ENCODE results near the gene MEGF11.

Gene MEGF11

GRCh38 chr15:66195621-66196230 is 57.8 kb downstream of the MEGF11 start:
- no peak overlapping the region for H3K4me3 Mint-ChIP-seq
- TF ChIP-seq CTCF (IDR thresholded peaks at IDR 0.05; ENCODE audit: unreplicated experiment in 3 of 3), result no peak
- H3K9me3 Mint-ChIP-seq, result no peaks in the 10 kb centered on the region
- H3K27me3 Mint-ChIP-seq (ENCODE audit: low read depth), result peaks cover 19% of the 10 kb centered on the region
- H3K36me3 Mint-ChIP-seq (ENCODE audit: low read depth), result no peaks in the 10 kb centered on the region
- peaks cover 4% of the 10 kb centered on the region for H3K4me1 Mint-ChIP-seq
- H3K27ac Mint-ChIP-seq, result no peak overlapping the region

GRCh38 chr15:66193066-66193465 is 60.5 kb downstream of the MEGF11 start:
- H3K9me3 Mint-ChIP-seq, result no peaks in the 10 kb centered on the region
- no peaks in the 10 kb centered on the region for H3K36me3 Mint-ChIP-seq (ENCODE audit: low read depth)
- H3K27me3 Mint-ChIP-seq (ENCODE audit: low read depth), result peaks cover 28% of the 10 kb centered on the region
- no peak for TF ChIP-seq CTCF (IDR thresholded peaks at IDR 0.05; ENCODE audit: unreplicated experiment in 3 of 3)
- H3K4me3 Mint-ChIP-seq, result no peak overlapping the region
- H3K4me1 Mint-ChIP-seq, result peaks cover 9% of the 10 kb centered on the region
- H3K27ac Mint-ChIP-seq, result no peak overlapping the region

GRCh38 chr15:66190746-66191145 is 62.8 kb downstream of the MEGF11 start:
- Mint-ChIP-seq H3K9me3 (no peaks in the 10 kb centered on the region), H3K27me3 (ENCODE audit: low read depth) (peaks cover 36% of the 10 kb centered on the region), H3K4me1 (peaks cover 9% of the 10 kb centered on the region), H3K27ac (no peak overlapping the region), H3K4me3 (no peak overlapping the region), H3K36me3 (ENCODE audit: low read depth) (no peaks in the 10 kb centered on the region)
- no peak for TF ChIP-seq CTCF (IDR thresholded peaks at IDR 0.05; ENCODE audit: unreplicated experiment in 3 of 3)

GRCh38 chr15:66189291-66189690 is 64.3 kb downstream of the MEGF11 start:
- no peak for TF ChIP-seq CTCF (IDR thresholded peaks at IDR 0.05; ENCODE audit: unreplicated experiment in 3 of 3)
- peaks cover 43% of the 10 kb centered on the region for H3K27me3 Mint-ChIP-seq (ENCODE audit: low read depth)
- H3K9me3 Mint-ChIP-seq, result no peaks in the 10 kb centered on the region
- no peaks in the 10 kb centered on the region for H3K36me3 Mint-ChIP-seq (ENCODE audit: low read depth)
- no peak overlapping the region for H3K4me3 Mint-ChIP-seq
- peaks cover 9% of the 10 kb centered on the region for H3K4me1 Mint-ChIP-seq
- H3K27ac Mint-ChIP-seq, result no peak overlapping the region

- no peaks in the 10 kb centered on the region for H3K36me3 Mint-ChIP-seq (ENCODE audit: low read depth)
- TF ChIP-seq CTCF (IDR thresholded peaks at IDR 0.05; ENCODE audit: unreplicated experiment in 3 of 3), result no peak
Measured at GRCh38 chr15:66188464-66188863, 65.1 kb downstream of the MEGF11 start.

GRCh38 chr15:66187271-66187670 is 66.3 kb downstream of the MEGF11 start:
- TF ChIP-seq CTCF (IDR thresholded peaks at IDR 0.05; ENCODE audit: unreplicated experiment in 3 of 3), result no peak
- no peak overlapping the region for H3K4me3 Mint-ChIP-seq

More at GRCh38 chr15:66188464-66188863, 65.1 kb downstream of the MEGF11 start:
- no peak overlapping the region for H3K27ac Mint-ChIP-seq
- H3K4me1 Mint-ChIP-seq, result peaks cover 9% of the 10 kb centered on the region
- no peak overlapping the region for H3K4me3 Mint-ChIP-seq
- peaks cover 52% of the 10 kb centered on the region for H3K27me3 Mint-ChIP-seq (ENCODE audit: low read depth)
- no peaks in the 10 kb centered on the region for H3K9me3 Mint-ChIP-seq

More at GRCh38 chr15:66187271-66187670, 66.3 kb downstream of the MEGF11 start:
- H3K4me1 Mint-ChIP-seq, result peaks cover 9% of the 10 kb centered on the region
- H3K27ac Mint-ChIP-seq, result no peak overlapping the region
- no peaks in the 10 kb centered on the region for H3K36me3 Mint-ChIP-seq (ENCODE audit: low read depth)
- H3K27me3 Mint-ChIP-seq (ENCODE audit: low read depth), result peaks cover 61% of the 10 kb centered on the region
- no peaks in the 10 kb centered on the region for H3K9me3 Mint-ChIP-seq
